ENCODE results near the gene LGR5. TPM values are rescaled to one million over a fixed set of nuclear protein-coding genes. Genes with fewer than 3 reads are reported as not detected.
A peak's percentile ranks its signal among the peaks of the same experiment; 100 is the strongest.
"Not testable (repeated sequence)": the region's sequence is repeated elsewhere in the genome, so short reads cannot be mapped to it uniquely, and the experiment has no call there.

LGR5 gene
- total RNA-seq, 1 donor from 2014 or later, result 0.32 TPM

DNA sequence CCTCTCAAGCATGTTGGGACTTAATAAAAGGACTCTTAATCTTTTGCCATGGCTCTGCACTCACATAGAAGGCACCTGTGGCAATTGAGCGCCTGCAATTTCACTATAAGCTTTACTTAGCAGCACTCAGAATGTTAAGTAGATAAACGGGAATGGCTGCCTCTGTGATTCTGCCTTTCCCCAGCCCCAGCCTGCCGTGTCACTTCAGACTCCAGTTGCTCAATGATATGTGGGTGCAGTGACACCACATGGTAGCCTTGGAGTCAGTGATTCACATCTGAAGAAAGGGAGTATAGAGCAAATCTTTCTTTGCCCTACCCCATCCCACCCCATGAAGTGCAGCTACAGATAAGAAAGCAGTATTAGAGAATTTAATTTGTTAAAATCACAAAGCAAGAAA, 127.9 kb downstream of the LGR5 start:
- H3K9me3 ChIP-seq (ENCODE audit: insufficient read depth, low read depth, low read length), result no peaks in the 10 kb centered on the region
- H3K27me3 ChIP-seq (ENCODE audit: insufficient read depth, low read length), result no peaks in the 10 kb centered on the region
- peak overlapping the region; percentile 58 for H3K27ac Mint-ChIP-seq (ENCODE audit: unreplicated experiment)
- no peaks in the 10 kb centered on the region for H3K4me1 ChIP-seq (ENCODE audit: insufficient read depth, low read length)
- no peaks in the 10 kb centered on the region for H3K9me3 Mint-ChIP-seq (ENCODE audit: unreplicated experiment)
- H3K9ac ChIP-seq (ENCODE audit: low read length), result no peak overlapping the region
- H3K4me2 ChIP-seq (ENCODE audit: low read length), result no peak overlapping the region
- H3K4me3 Mint-ChIP-seq (ENCODE audit: unreplicated experiment), result no peak overlapping the region
- TF ChIP-seq EZH2 (IDR thresholded peaks at IDR 0.05; ENCODE audit: insufficient read depth, low read length), result no peak
- TF ChIP-seq, protein P1, sequence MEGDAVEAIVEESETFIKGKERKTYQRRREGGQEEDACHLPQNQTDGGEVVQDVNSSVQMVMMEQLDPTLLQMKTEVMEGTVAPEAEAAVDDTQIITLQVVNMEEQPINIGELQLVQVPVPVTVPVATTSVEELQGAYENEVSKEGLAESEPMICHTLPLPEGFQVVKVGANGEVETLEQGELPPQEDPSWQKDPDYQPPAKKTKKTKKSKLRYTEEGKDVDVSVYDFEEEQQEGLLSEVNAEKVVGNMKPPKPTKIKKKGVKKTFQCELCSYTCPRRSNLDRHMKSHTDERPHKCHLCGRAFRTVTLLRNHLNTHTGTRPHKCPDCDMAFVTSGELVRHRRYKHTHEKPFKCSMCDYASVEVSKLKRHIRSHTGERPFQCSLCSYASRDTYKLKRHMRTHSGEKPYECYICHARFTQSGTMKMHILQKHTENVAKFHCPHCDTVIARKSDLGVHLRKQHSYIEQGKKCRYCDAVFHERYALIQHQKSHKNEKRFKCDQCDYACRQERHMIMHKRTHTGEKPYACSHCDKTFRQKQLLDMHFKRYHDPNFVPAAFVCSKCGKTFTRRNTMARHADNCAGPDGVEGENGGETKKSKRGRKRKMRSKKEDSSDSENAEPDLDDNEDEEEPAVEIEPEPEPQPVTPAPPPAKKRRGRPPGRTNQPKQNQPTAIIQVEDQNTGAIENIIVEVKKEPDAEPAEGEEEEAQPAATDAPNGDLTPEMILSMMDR (IDR thresholded peaks at IDR 0.05; ENCODE audit: insufficient read depth, low read depth, low read length), result no peak
- peaks cover 1% of the 10 kb centered on the region for H3K36me3 Mint-ChIP-seq (ENCODE audit: low read depth, unreplicated experiment)
- H3K27me3 Mint-ChIP-seq (ENCODE audit: low read depth, unreplicated experiment), result no peaks in the 10 kb centered on the region
- peaks cover 9% of the 10 kb centered on the region for H3K4me1 Mint-ChIP-seq (ENCODE audit: low read depth, unreplicated experiment)
- no peaks in the 10 kb centered on the region for H3K36me3 ChIP-seq (ENCODE audit: insufficient read depth, low read length)
- no peak overlapping the region for H3K27ac ChIP-seq (ENCODE audit: low read depth, low read length)
- H3K4me3 ChIP-seq (ENCODE audit: insufficient read depth, low read depth, low read length), result no peak overlapping the region
- no peak overlapping the region for H2AFZ ChIP-seq (ENCODE audit: low read depth, low read length)
- no peak for DNase-seq (ENCODE audit: low read depth)
- FAIRE-seq, result no peak
- H4K20me1 ChIP-seq (ENCODE audit: insufficient read depth, low read length), result no peaks in the 10 kb centered on the region
- H3K79me2 ChIP-seq (ENCODE audit: insufficient read depth, low read length), result no peaks in the 10 kb centered on the region

DNA sequence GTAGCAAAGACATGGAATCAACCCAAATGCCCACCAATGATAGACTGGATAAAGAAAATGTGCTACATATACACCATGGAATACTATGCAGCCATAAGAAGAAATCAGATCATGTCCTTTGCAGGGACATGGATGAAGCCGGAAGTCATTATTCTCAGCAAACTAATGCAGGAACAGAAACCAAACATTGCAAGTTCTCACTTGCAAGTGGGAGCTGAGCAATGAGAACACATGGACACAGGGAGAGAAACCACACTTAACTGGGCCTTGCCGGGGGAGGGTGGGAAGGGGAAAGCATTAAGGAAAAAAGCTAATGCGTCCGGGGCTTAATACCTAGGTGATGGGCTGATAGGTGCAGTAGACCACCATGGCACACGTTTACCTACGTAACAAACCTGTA, 130.3 kb downstream of the LGR5 start:
- not testable (repeated sequence) for H3K27ac ChIP-seq (ENCODE audit: low read depth, low read length); H3K27me3 Mint-ChIP-seq (ENCODE audit: low read depth, unreplicated experiment); H3K9me3 Mint-ChIP-seq (ENCODE audit: unreplicated experiment); H4K20me1 ChIP-seq (ENCODE audit: insufficient read depth, low read length); H3K79me2 ChIP-seq (ENCODE audit: insufficient read depth, low read length); DNase-seq (ENCODE audit: low read depth); H3K4me1 ChIP-seq (ENCODE audit: insufficient read depth, low read length); H3K36me3 Mint-ChIP-seq (ENCODE audit: low read depth, unreplicated experiment); H3K4me2 ChIP-seq (ENCODE audit: low read length); H3K9ac ChIP-seq (ENCODE audit: low read length); H3K9me3 ChIP-seq (ENCODE audit: insufficient read depth, low read depth, low read length); H2AFZ ChIP-seq (ENCODE audit: low read depth, low read length); H3K27ac Mint-ChIP-seq (ENCODE audit: unreplicated experiment); H3K4me3 ChIP-seq (ENCODE audit: insufficient read depth, low read depth, low read length); H3K27me3 ChIP-seq (ENCODE audit: insufficient read depth, low read length); H3K36me3 ChIP-seq (ENCODE audit: insufficient read depth, low read length); H3K4me3 Mint-ChIP-seq (ENCODE audit: unreplicated experiment); FAIRE-seq
- peaks cover 11% of the 10 kb centered on the region for H3K4me1 Mint-ChIP-seq (ENCODE audit: low read depth, unreplicated experiment)

DNA sequence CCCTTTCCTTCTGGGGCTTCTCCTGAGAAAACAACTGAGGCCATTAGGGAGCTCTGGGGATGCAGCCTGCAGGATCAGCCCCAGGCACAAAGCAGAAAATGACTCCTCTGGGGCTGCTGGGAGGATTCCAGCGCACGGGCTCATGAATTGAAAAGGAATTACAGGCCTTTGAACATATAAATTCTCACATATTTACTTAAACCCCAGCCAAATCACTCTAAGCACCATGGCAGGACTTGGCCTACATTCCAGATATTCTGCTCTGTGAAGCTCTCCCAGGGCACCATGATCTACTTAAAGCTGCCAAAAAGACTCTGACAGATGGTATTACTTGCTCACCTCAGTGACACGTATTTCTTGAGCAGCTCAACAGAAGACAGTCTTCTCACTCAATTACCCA, 136.9 kb downstream of the LGR5 start:
- peaks cover 4% of the 10 kb centered on the region for H3K4me1 ChIP-seq (ENCODE audit: insufficient read depth, low read length)
- FAIRE-seq, result no peak
- no peak overlapping the region for H3K27ac Mint-ChIP-seq (ENCODE audit: unreplicated experiment)
- H3K9ac ChIP-seq (ENCODE audit: low read length), result no peak overlapping the region
- H4K20me1 ChIP-seq (ENCODE audit: insufficient read depth, low read length), result no peaks in the 10 kb centered on the region
- DNase-seq (ENCODE audit: low read depth), result no peak
- no peak overlapping the region for H3K4me3 ChIP-seq (ENCODE audit: insufficient read depth, low read depth, low read length)
- H3K9me3 Mint-ChIP-seq (ENCODE audit: unreplicated experiment), result no peaks in the 10 kb centered on the region
- no peaks in the 10 kb centered on the region for H3K36me3 ChIP-seq (ENCODE audit: insufficient read depth, low read length)
- H2AFZ ChIP-seq (ENCODE audit: low read depth, low read length), result no peak overlapping the region
- H3K27me3 Mint-ChIP-seq (ENCODE audit: low read depth, unreplicated experiment), result no peaks in the 10 kb centered on the region
- H3K4me3 Mint-ChIP-seq (ENCODE audit: unreplicated experiment), result no peak overlapping the region
- no peaks in the 10 kb centered on the region for H3K36me3 Mint-ChIP-seq (ENCODE audit: low read depth, unreplicated experiment)
- H3K79me2 ChIP-seq (ENCODE audit: insufficient read depth, low read length), result no peaks in the 10 kb centered on the region
- H3K4me2 ChIP-seq (ENCODE audit: low read length), result no peak overlapping the region
- no peaks in the 10 kb centered on the region for H3K9me3 ChIP-seq (ENCODE audit: insufficient read depth, low read depth, low read length)
- H3K27ac ChIP-seq (ENCODE audit: low read depth, low read length), result no peak overlapping the region
- no peak for TF ChIP-seq EZH2 (IDR thresholded peaks at IDR 0.05; ENCODE audit: insufficient read depth, low read length)
- TF ChIP-seq, protein P1 (IDR thresholded peaks at IDR 0.05; ENCODE audit: insufficient read depth, low read depth, low read length), result no peak
- H3K27me3 ChIP-seq (ENCODE audit: insufficient read depth, low read length), result no peaks in the 10 kb centered on the region
- H3K4me1 Mint-ChIP-seq (ENCODE audit: low read depth, unreplicated experiment), result peaks cover 7% of the 10 kb centered on the region
